PC-3 (cell line): ENCODE results near the gene TMEM255B. TPM values are rescaled to one million over a fixed set of nuclear protein-coding genes. Genes with fewer than 3 reads are reported as not detected.

Source experiments
- ATAC-seq: fragments of 200-7000 bp; cut with Tn5 transposase; 2 replicates; pipeline ENCODE4 v1.9.1; 2020; ENCODE audit warnings: mild to moderate bottlenecking, moderate library complexity
- BruUV-seq: library from RNA; stranded (reverse); fragments of 400-500 nt; replicated peaks from 2 replicates; lab custom pipeline; 2021; lab: Mats Ljungman, UMichigan
- CTCF ChIA-PET: fragments of 300-600 bp; sonication (Branson Sonifier 250); formaldehyde crosslinking; loops from one replicate; lab custom pipeline; 2022; ENCODE audit warnings: antibody characterized with exemption; lab: Charles Lee
- POLR2A ChIA-PET: fragments of 300-600 bp; sonication (Branson Sonifier 250); formaldehyde crosslinking; loops from one replicate; lab custom pipeline; 2022; ENCODE audit warnings: antibody characterized with exemption; ENCODE audit not compliant: unreplicated experiment; lab: Charles Lee
- DNase-seq: peaks from one replicate; pipeline ENCODE4 v3.0.0-alpha.2; 2015
- H2AFZ ChIP-seq: fragments of 300-600 bp; sonication (generic); 2 replicates; pipeline ENCODE4 v1.6.0; 2016; ENCODE audit warnings: antibody characterized with exemption, low read length
- H3F3A ChIP-seq: fragments of 300-600 bp; sonication (generic); one replicate; pipeline ENCODE4 v1.6.0; 2017; ENCODE audit warnings: antibody characterized with exemption, low read length, control low read depth, mild to moderate bottlenecking; ENCODE audit not compliant: unreplicated experiment
- H3K27ac ChIP-seq: fragments of 300-600 bp; sonication (generic); 2 replicates; pipeline ENCODE4 v1.5.1; 2016; ENCODE audit warnings: mild to moderate bottlenecking, low read length
- H3K27me3 ChIP-seq: fragments of 300-600 bp; sonication (generic); 2 replicates; pipeline ENCODE4 v1.6.1; 2016; ENCODE audit warnings: low read length, mixed read lengths
- H3K36me3 ChIP-seq: fragments of 300-600 bp; sonication (generic); 2 replicates; pipeline ENCODE4 v1.6.1; 2016; ENCODE audit warnings: low read depth, mixed run types, low read length, mixed read lengths
- H3K4me1 ChIP-seq: fragments of 300-600 bp; sonication (generic); 2 replicates; pipeline ENCODE4 v1.5.1; 2016; ENCODE audit warnings: low read length; ENCODE audit not compliant: insufficient read depth
- H3K4me2 ChIP-seq: fragments of 300-600 bp; sonication (generic); 2 replicates; pipeline ENCODE4 v1.6.0; 2016; ENCODE audit warnings: low read length
- H3K4me3 ChIP-seq: fragments of 300-600 bp; sonication (generic); 2 replicates; pipeline ENCODE4 v1.5.1; 2016; ENCODE audit warnings: mild to moderate bottlenecking, low read length, mixed read lengths
- H3K79me2 ChIP-seq: fragments of 300-600 bp; sonication (generic); 2 replicates; pipeline ENCODE4 v1.6.1; 2017; ENCODE audit warnings: low read length, mixed read lengths
- H3K9ac ChIP-seq: fragments of 300-600 bp; sonication (generic); 2 replicates; pipeline ENCODE4 v1.6.0; 2016; ENCODE audit warnings: mild to moderate bottlenecking, low read length
- H3K9me2 ChIP-seq: fragments of 300-600 bp; sonication (generic); replicated peaks from 2 replicates; pipeline ENCODE4 v1.6.1; 2016; ENCODE audit warnings: mixed run types, low read length, mixed read lengths
- H3K9me3 ChIP-seq: fragments of 300-600 bp; sonication (generic); 2 replicates; pipeline ENCODE4 v1.6.1; 2016; ENCODE audit warnings: low read length, mixed read lengths
- H4K20me1 ChIP-seq: fragments of 300-600 bp; sonication (generic); 2 replicates; pipeline ENCODE4 v1.6.1; 2016; ENCODE audit warnings: low read length, mixed read lengths
- CTCF ChIP-seq: fragments of 300-600 bp; sonication (generic); conservative IDR thresholded peaks from 2 replicates; pipeline ENCODE4 v1.5.1; 2017; ENCODE audit warnings: antibody characterized with exemption, low read depth, mild to moderate bottlenecking, low read length
- EZH2 ChIP-seq: fragments of 300-600 bp; sonication (generic); IDR thresholded peaks from one replicate; pipeline ENCODE4 v1.6.1; 2017; ENCODE audit warnings: antibody characterized with exemption, mild to moderate bottlenecking, low read length; ENCODE audit not compliant: unreplicated experiment
- EZH2phosphoT487 ChIP-seq: fragments of 300-600 bp; sonication (generic); IDR thresholded peaks from 2 replicates; pipeline ENCODE4 v1.6.1; 2018; ENCODE audit warnings: mild to moderate bottlenecking, antibody characterized with exemption, low read length, borderline replicate concordance
- intact Hi-C: fragments of 100-400 bp; cut with micrococcal nuclease; formaldehyde crosslinking; loops from 2 replicates; pipeline ENCODE4 v1.9.0; 2023
- total RNA-seq: library from RNA; depleted of rRNA; stranded (reverse); fragments of >200 nt; gene quantifications from 2 replicates; pipeline ENCODE4 v1.2.3, GENCODE V29; 2014

TMEM255B gene
- total RNA-seq, 1 experiment from 2014 or later = 26.9 TPM

GRCh38 chr13:113730258-113730691 lies 28.8 kb upstream of the TMEM255B start:
- H3K4me1 ChIP-seq = no peaks in the 10 kb centered on the region
- H3K4me2 ChIP-seq = no peak overlapping the region
- ATAC-seq (no peak), DNase-seq (no peak)
- ChIA-PET CTCF (no interaction called here), POLR2A (no interaction called here)
- intact Hi-C loops = no loop called here
- no peaks in the 10 kb centered on the region for H3K9me3 ChIP-seq
- no peaks in the 10 kb centered on the region for H3K27me3 ChIP-seq
- no peaks in the 10 kb centered on the region for H3K36me3 ChIP-seq
- H3F3A ChIP-seq = no peaks in the 10 kb centered on the region
- BruUV-seq = no TSS peak
- no peak overlapping the region for H3K9ac ChIP-seq
- H3K9me2 ChIP-seq = no peaks in the 10 kb centered on the region
- H3K27ac ChIP-seq = no peak overlapping the region
- H3K79me2 ChIP-seq = no peaks in the 10 kb centered on the region
- H2AFZ ChIP-seq = no peak overlapping the region
- H4K20me1 ChIP-seq = no peaks in the 10 kb centered on the region
- TF ChIP-seq EZH2 (no peak), EZH2phosphoT487 (no peak), CTCF (no peak)
- H3K4me3 ChIP-seq = no peak overlapping the region

GRCh38 chr13:113730831-113731191 lies 28.2 kb upstream of the TMEM255B start:
- CTCF ChIA-PET = no interaction called here

More at GRCh38 chr13:113730831-113731191, 28.2 kb upstream of the TMEM255B start:
- Histone ChIP-seq H3K36me3 (no peaks in the 10 kb centered on the region), H3K9me2 (no peaks in the 10 kb centered on the region), H3K9me3 (no peaks in the 10 kb centered on the region), H3K4me1 (no peaks in the 10 kb centered on the region), H3K79me2 (no peaks in the 10 kb centered on the region), H3K27ac (no peak overlapping the region), H3K4me3 (no peak overlapping the region), H2AFZ (no peak overlapping the region), H3F3A (no peaks in the 10 kb centered on the region), H3K9ac (no peak overlapping the region), H3K27me3 (no peaks in the 10 kb centered on the region), H3K4me2 (no peak overlapping the region), H4K20me1 (no peaks in the 10 kb centered on the region)
- POLR2A ChIA-PET = no interaction called here
- TF ChIP-seq CTCF = no peak; the same call in 1 of the 2 replicates
- TF ChIP-seq EZH2 = no peak
- TF ChIP-seq EZH2phosphoT487 = no peak
- BruUV-seq = no TSS peak
- no peak for DNase-seq
- no peak for ATAC-seq
- intact Hi-C loops = no loop called here
